Measurements from ENCODE around the gene COLEC11. TPM values are rescaled to one million over a fixed set of nuclear protein-coding genes. Genes with fewer than 3 reads are reported as not detected.

The COLEC11 gene
- total and polyA plus RNA-seq, 2 donors (not counting 1 experiment from before 2014, with no cell fraction given), result not detected

DNA sequence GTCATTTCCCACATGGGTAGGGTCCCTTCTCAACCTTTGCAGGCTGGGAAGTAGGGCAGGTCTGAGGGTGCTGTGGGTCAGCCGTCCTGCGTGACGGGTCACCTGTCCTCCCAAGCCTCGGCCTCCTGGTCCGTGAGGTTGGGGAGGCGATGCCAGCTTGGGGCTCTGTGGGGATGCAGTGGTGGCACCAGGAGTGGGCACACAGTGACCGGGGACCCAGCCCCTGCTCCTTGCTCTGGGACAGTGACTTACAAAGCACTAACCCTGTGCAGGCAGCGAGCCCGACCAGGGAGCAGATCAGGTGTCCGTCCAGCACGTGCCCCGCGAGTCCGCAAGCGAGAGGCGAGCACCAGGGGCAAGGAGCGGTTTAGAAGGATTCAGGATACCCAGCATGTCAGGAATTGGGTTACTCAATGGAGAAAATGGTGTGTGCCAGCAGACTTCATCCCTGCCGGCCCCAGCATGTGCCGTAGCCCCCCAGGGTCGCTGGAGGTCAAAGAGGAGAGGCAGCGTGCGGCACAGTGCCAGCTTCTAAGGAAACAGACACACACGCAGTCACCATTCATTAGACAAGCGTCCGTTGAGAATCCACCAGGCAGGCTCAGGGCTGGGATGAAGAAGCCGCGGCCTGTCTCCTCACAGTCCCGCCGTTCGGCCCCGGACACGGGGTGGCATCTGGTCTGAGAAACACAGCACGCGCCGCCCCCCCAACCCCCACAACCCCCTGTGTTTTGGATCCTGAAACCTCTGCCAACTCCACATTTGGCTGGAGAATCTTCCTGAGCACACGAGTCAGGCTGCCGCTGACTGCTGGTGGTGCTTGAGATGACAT lies 11.7 kb downstream of the COLEC11 start:
- H3K27ac Mint-ChIP-seq, result no peak overlapping the region
- no peak for ATAC-seq (ENCODE audit: low read depth)

More for the DNA sequence above, 11.7 kb downstream of the COLEC11 start:
- H3K4me3 Mint-ChIP-seq, result no peak overlapping the region
- intact Hi-C loops (cut with micrococcal nuclease), result no loop called here
- Histone ChIP-seq H2AFZ (ENCODE audit: insufficient read depth, low read depth, low read length, poor library complexity, severe bottlenecking) (no peak overlapping the region), H3K27me3 (replicated peaks in 1 of 4; ENCODE audit: control extremely low read depth in 1 of 4, control insufficient read depth in 3 of 4, insufficient read depth in 4 of 4, low read length in 3 of 4) (peaks cover 0 to 3% (median 0%) of the 10 kb centered on the region in 4 experiments), H3K4me1 (ENCODE audit: control insufficient read depth in 2 of 2, insufficient read depth in 2 of 2, low read length in 2 of 2) (no peaks in the 10 kb centered on the region), H3K9ac (ENCODE audit: low read length) (no peak overlapping the region), H3K4me2 (replicated peaks; ENCODE audit: low read depth, low read length, poor library complexity, severe bottlenecking) (no peak overlapping the region), H3K9me3 (ENCODE audit: control extremely low read depth in 1 of 3, control insufficient read depth in 2 of 3, insufficient read depth in 1 of 3, low read length in 2 of 3) (peaks cover 0 to 3% (median 0%) of the 10 kb centered on the region in 3 donors), H3K27ac (ENCODE audit: low read length in 2 of 2) (no peak overlapping the region), H3K79me2 (ENCODE audit: control insufficient read depth, insufficient read depth, low read length) (no peaks in the 10 kb centered on the region), H3K4me3 (ENCODE audit: control extremely low read depth in 1 of 5, extremely low read depth in 1 of 5, insufficient read depth in 1 of 5, low read depth in 2 of 5, low read length in 4 of 5) (no peak overlapping the region), H3K36me3 (replicated peaks in 1 of 2; ENCODE audit: control extremely low read depth in 1 of 2, control insufficient read depth in 1 of 2, extremely low read depth in 1 of 2, insufficient read depth in 2 of 2, low read length in 1 of 2) (no peaks in the 10 kb centered on the region), H4K20me1 (ENCODE audit: control insufficient read depth, insufficient read depth, low read length, poor library complexity, severe bottlenecking) (no peaks in the 10 kb centered on the region)
- peaks cover 4% of the 10 kb centered on the region for H3K4me1 Mint-ChIP-seq
- no peaks in the 10 kb centered on the region for H3K9me3 Mint-ChIP-seq (ENCODE audit: insufficient read depth)
- WGBS (ENCODE audit: insufficient coverage), result 93% methylated on average over 34 of the region's 37 CpGs
- no peak for TF ChIP-seq EZH2 (IDR thresholded peaks at IDR 0.05; ENCODE audit: borderline replicate concordance, insufficient read depth, low read depth, low read length, poor library complexity, severe bottlenecking)
- TF ChIP-seq, protein P1, sequence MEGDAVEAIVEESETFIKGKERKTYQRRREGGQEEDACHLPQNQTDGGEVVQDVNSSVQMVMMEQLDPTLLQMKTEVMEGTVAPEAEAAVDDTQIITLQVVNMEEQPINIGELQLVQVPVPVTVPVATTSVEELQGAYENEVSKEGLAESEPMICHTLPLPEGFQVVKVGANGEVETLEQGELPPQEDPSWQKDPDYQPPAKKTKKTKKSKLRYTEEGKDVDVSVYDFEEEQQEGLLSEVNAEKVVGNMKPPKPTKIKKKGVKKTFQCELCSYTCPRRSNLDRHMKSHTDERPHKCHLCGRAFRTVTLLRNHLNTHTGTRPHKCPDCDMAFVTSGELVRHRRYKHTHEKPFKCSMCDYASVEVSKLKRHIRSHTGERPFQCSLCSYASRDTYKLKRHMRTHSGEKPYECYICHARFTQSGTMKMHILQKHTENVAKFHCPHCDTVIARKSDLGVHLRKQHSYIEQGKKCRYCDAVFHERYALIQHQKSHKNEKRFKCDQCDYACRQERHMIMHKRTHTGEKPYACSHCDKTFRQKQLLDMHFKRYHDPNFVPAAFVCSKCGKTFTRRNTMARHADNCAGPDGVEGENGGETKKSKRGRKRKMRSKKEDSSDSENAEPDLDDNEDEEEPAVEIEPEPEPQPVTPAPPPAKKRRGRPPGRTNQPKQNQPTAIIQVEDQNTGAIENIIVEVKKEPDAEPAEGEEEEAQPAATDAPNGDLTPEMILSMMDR (IDR thresholded peaks at IDR 0.05), result no peak
- ChIA-PET POLR2A (no interaction called here), CTCF (no interaction called here)
- no peak for DNase-seq
- peaks cover 4% of the 10 kb centered on the region for H3K27me3 Mint-ChIP-seq

Data from B cell (primary cell).